ENCODE results near the gene MYBL2.
"Not testable (repeated sequence)": the region's sequence is repeated elsewhere in the genome, so short reads cannot be mapped to it uniquely, and the experiment has no call there.

Gene MYBL2

DNA sequence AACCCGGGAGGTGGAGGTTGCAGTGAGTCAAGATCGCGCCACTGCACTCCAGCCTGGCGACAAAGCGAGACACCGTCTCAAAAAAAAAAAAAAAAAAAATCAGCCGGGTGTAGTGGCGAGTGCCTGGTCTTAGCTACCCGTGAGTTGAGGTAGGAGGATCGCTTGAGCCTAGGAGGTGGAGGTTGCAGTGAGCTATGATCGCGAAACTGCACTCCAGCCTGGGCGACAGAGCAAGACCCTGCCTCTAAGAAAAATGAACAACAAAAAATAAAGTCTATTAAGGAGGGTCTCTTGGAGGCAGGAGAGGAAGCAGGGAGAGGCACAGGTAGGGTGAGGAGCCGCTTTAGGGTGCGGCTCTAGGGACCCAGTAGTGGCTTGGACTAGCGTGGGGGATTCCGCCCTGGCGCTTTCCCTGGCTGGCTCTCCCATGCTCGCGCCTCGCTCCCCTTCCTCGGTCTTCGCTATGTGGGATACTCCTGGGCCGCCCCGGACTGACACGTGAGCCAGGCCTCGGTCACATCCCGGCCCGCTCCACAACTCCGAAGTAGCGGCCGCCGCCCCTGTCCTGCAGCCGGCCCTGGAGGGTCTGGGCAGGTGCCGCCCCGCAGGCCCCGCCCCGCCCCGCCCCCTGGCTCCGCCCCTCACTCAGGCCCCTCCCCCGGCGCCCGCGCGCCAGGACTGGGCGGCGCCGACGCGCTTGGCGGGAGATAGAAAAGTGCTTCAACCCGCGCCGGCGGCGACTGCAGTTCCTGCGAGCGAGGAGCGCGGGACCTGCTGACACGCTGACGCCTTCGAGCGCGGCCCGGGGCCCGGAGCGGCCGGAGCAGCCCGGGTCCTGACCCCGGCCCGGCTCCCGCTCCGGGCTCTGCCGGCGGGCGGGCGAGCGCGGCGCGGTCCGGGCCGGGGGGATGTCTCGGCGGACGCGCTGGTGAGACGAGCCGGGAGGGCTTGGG is at the start of gene MYBL2:
Gene MYBL2 (plus strand): TSS at position 739 of the 953 bp plus-strand sequence. CDS start 170 bp downstream, at position 909.
- DNase-seq, result peak; percentile 41 to 82

DNA sequence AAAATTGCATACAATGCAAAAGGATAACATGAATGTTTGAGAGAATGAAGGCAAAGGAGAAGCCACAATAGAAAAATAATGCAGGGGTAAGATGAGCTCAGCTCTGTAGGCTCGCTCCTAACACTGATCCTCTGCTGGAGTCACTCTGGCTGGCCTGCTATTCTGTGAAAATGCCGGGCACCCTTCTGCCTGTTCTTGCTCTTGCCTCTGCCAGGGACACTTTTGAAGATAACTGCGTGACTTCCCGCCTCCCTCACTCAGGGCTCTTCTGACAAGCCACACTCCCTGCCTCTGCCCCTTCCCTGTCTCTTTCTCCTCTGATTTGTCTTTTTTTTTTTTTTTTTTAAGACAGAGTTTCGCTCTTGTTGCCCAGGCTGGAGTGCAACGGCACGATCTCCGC is 35.3 kb upstream of the MYBL2 start:
- DNase-seq, result no peak

DNA sequence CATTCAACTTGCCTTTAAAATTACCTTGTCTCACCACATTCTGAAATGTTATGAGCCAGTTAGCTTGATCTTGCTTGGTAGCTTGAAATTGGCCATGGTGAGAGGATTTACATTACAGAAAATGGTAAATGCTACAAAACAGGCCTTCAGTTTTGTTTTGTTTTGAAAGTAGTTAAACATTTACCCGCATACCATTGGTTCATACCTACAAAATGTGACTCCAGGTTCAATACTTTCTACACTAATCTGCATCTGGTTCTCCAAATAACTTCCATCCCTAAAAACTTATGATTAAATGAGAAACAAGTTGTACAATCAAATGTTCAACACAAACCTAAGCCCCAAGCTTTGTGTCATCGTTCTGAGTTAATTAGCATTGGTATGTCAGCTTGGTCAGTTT is 30.5 kb upstream of the MYBL2 start:
- no peak for DNase-seq

DNA sequence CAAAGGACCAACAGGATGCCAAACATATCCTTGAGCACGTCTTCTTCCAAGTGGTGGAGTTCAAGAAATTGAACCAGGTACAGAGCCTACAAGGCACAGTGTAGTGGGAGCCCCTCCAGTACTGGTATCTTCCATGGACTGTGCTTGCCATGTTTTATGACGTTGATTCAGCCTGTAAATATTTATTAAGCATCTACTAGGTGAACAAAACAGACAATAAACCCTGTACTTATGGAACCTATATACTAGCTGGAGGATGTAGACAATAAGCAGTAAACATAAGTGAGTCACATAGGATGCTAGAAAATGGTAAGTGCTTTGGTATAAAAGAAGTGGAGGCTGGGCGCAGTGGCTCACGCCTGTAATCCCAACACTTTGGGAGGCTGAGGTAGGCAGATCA is 24.4 kb upstream of the MYBL2 start:
- DNase-seq, result no peak

DNA sequence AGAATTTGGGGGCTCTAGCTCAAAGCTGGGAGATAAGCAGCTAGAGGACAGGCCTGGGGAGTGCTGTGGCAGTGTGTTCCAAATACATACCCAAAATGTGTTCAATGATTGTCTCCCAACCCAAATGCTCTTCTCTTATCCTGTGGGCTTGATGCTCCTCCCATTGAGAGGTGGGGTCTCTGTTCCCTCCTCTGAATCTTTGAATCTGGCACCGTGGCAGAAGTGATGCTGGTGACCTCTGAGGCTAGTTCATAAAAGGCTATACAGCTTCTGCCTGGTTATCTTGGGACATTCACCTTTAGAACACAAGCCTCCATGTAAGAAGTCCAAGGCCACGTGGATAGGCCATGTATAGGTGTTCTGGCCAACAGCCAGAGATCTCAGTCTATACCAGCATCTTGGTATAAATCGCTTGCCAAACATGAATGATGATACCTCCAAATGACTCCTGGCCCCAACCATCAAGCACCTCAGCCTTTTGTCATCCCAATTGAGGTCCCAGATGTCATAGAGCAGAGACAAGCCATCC is 15.9 kb upstream of the MYBL2 start:
- DNase-seq, result no peak

DNA sequence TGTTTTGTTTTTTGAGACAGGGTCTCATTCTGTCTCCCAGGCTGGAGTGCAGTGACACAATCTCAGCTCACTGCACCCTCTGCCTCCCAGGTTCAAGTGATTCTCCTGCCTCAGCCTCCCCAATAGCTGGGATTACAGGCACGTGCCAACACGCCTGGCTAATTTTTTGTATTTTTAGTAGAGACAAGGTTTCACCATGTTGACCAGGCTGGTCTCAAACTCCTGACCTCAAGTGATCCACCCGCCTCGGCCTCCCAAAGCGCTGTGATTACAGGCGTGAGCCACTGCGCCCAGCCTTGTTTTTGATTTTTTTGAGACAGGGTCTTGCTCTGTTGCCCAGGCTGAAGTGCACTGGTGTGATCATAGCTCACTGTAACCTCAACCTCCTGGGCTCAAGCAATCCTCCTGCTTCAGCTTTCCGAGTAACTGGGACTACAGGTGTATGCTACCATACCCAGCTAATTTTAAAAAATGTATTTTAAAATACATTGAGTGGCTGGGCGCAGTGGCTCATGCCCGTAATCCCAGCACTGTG is 15.2 kb upstream of the MYBL2 start:
- not testable (repeated sequence) for DNase-seq

DNA sequence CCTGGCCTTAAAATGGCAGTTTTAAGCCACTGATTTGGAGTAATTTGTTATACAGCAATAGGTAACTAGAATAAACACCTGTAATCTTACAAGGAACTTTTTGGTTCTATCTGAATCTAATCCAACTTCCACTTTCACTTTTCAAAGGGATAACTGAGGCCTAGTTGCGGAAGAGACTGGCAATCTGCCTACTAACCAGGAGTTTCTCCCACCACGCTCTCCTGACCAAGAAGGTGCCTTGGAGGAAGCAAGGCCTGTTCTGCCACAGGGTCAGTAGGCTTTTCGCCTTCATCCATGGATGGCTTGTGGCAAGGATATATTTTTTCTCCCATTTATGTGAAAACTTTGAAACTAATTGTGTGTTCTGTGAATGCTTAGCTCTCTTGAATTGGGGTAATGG is 12.9 kb upstream of the MYBL2 start:
- DNase-seq, result no peak

DNA sequence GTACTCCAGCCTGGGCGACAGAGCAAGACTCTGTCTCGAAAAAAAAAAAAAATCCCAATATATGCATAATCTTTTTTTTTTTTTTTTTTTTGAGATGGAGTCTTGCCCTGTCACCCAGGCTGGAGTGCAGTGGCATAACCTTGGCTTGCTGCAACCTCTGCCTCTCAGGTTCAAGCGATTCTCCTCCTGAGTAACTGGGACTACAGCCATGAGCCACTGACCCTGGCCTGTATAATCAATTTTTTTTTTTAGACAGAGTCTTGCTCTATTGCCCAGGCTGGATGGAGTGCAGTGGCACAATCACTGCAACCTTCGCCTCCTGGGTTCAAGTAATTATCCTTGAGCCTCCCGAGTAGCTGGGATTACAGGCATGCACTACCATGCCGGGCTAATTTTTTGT is 11.7 kb upstream of the MYBL2 start:
- not testable (repeated sequence) for DNase-seq

DNA sequence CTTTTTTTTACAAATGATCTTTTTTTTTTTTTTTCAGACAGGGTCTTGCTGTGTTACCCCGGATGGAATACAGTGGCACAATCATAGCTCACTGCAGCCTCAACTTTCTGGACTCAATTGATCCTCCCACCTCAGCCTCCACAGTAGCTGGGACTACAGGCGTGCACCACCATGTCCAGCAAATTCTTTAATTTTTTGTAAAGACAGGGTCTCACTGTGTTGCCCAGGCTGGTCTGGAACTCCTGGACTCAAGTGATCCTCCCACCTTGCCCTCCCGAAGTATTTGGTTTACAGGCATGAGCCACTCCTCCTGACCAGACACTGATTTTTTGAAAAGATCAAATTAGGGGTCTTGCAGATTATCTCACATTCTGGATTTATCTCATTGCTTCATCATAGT is 11.0 kb upstream of the MYBL2 start:
- DNase-seq, result no peak

DNA sequence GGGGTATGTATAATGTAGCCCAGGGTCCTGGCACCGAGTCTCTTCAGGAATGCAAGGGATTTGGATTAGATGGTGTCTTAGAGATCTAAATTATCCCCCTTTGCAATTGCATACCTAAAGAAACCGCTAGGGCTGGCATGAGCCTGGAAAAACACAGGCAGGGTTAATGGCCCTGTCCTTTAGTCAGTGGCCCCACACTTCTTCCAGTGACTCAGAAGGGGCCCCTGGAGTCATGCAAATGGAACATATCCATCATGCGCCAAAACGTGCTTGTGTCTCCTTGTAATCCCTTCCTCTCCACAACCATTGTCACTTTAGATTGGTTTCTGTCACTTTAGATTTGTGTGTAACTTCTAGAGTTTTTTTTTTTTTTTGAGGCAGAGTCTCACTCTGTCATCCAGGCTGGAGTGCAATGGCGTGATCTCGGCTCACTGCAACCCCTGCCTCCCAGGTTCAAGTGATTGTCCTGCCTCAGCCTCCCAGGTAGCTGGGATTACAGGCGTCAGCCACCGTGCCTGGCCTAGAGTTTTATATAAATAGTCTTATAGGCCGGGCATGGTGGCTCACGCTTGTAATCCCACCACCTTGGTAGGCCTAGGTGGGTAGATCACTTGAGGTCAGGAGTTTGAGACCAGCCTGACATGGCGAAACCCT is 8.7 kb upstream of the MYBL2 start:
- no peak for DNase-seq

DNA sequence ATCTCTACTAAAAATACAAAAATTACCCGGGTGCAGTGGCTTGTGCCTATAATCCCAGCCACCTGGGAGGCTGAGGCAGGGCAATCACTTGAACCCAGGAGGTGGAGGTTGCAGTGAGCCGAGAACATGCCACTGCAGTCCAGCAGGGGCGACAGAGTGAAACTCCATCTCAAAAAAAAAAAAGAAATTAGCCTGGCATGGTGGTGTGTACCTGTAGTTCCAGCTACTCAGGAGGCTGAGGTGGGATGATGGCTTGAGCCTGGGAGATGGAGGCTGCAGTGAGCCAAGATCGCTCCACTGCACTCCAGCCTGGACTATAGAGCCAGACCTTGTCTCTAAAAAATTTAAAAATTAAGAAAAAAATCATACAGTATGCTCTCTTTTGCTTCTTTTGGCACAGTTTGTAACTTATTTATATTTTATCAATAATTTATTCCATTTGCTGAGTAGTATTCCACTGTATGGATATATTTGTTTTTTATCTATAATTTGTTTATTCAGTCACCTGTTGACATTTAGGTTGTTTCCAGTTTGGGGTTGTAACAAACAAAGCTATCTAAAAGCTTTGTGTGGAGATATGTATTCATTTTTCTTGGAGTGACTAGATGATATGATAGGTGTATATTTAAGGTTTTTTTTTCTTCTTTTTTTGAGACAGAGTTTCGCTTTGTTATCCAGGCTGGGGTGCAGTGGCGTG is 8.0 kb upstream of the MYBL2 start:
- DNase-seq, result no peak

DNA sequence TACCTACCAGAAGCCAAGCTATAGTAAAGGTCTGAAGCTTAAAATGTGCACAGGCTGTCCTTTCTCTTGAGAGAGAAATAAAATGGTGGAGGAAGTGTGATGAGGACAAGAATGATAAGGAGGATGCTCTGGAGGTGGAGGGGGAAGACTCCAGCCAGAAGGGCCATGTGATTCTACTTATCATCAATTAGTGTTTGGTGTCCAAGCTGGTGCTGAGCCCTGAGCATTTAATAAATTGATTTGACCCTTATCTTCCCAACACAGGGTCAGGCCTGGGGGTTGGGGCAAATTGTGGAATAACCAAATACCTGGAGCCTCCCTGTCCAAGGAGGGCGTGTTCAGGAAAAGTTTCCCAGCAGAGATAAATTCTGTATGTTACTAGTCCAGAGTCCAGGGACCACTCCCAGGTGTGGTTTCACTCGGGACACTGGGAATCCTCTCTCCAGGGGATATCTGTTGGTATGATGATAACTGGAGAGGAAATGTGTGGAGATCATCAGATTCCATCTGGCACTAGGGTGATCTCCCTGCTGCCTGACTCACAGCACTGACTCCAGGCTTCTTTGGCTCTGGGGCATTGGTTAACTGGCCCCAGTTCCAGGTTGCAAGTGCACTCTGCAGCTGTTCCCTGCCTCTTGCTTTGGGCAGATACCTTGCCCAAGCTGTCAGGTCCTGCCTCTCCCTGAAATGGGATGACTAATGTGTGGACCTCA is 3.8 kb upstream of the MYBL2 start:
- DNase-seq, result peak in 1 of 2 experiments; percentile 16

DNA sequence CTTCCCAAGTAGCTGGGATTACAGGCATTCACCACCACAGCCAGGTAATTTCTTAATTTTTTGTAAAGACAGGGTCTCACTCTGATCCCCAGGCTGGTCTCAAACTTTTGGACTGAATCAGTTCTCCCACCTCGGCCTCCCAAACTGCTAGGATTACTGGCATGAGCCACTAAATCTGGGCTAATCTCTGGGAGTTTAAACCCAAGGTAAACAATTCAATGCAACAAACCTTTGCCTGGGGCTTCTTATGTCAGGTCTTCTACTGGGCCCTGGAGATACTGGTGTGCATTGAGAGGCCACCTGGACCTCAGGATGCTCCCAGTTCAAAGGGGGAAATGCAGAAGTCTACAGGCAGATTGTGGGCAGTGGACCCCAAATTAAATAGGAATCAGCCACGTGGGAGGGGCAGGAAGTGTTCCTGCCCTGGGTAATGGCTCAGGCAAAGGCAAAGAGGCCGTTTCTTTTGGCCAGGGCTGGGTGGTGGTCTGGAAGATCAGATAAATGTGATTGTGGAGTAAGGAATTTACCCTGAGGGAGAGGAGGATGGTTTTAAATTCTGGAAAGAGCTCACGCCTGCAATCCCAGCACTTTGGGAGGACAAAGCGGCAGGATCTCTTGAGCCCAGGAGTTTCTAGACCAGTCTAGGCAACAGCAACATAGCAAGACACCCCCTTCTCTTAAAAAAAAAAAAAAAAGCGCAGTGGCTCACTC is 1.3 kb upstream of the MYBL2 start:
- no peak for DNase-seq

DNA sequence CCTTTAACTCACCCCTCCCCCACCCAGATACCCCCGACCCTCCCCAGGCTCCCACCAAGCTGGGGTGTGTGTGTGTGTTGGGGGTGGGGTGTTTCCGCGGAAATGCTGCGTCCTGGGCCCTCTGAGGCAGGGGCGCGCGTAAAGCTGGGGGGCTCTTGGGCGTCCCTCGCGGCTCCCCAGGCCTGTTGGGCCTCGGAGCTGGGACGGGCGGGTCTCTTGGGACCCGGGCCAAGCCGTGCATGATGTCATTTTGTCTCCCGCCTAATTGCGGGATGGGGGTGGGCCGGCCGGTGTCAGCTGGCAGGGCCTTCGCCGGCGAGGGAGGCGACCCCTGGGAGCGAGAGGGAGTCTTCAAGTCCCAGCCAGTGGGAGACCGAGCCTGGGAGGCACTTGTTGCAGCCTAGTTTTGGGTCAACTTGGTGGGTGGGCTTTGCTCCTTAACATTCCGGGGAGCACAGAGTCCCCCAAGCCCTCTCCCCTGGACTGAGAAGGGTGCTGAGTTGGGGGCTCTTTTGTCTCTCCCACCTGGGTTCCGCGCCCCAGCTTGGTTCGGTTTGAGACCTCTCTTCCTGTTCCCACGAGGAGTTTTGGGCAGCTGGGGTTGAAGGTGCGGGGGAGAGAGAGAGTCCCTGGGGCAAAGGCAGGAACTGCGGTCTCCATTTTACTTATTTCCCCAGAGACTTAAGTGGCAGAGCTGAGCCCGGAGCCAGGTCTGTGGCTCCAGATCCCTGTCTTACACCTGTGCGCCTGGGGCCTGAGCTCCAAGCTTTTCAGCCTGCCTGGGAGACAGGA is 623 bp downstream of the MYBL2 start:
- DNase-seq, result peak; percentile 31 to 60

DNA sequence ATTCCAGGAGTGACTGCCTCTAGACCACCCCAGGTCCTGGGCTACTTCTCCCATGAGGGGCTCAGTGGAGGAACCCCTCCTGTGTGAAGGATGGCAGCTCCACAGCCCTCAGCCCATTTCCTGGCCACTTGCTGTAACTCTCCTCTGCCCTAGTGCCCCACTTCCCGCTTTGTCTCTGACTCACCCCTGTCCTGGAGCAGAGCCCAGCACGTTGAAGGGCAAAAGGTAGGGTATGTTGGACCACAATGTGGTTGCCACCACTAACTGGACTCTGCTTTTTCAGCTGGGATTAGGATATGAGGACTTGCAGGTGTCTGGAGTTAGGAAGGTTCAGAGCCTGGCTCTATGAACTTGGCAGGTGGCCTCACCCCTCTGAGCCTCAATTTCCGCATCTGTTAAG is 2.4 kb downstream of the MYBL2 start:
- DNase-seq, result no peak

DNA sequence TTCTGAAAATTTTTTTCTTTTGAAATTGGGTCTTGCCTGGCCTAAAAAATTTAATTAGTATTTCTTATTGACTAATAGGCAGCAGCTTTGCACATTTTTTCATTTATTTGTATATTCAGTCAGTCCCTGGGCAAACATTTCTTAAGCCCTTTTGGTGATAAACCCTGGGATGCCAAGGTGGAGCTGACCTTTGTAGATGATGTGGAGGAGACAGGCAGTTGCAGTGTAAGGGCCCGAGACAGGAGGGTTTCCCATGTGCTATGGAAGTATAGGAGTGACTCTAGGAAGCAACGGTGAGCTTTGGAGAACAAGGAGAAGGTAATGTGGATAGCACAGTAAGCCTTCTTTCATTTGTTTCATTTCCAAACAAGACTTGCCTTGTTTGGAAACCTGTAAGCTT is 3.5 kb downstream of the MYBL2 start:
- DNase-seq, result no peak

DNA sequence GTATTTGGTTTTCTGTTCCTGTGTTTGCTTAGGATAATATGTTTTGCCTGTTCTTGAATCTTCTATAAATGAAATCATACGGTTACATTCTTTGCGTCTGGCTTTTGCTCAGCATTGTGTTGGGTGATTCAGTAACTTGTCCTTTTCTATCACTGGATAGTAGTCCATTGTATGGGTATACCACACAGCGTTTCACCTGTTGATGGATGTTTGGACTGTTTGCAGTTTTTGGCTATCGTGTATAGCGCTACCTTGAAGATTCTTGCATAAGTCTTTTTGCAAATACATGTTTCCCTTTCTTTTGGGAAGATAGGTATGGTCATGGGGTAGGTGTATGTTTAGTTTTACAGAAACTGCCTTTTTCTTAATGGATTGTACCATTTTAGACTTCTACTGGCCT is 9.5 kb downstream of the MYBL2 start:
- no peak for DNase-seq

DNA sequence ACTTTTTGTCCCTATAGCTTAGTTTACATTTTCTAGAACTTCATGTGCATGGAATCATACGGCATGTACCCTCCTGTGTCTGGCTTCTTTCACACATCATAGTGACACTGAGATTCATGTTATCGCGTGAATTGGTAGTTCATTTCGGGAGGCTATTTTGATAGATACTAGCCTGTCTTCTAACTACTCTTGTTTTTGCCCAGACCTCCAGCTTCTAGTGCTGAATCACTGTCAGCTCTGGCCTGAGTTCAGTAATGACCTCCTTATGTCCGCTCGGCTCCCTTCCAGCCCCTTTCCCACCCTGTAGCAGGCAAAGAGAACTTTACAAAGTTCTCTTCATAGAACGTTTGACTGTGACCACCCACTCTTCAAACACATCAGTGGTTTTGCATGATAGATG is 14.1 kb downstream of the MYBL2 start:
- no peak for DNase-seq

DNA sequence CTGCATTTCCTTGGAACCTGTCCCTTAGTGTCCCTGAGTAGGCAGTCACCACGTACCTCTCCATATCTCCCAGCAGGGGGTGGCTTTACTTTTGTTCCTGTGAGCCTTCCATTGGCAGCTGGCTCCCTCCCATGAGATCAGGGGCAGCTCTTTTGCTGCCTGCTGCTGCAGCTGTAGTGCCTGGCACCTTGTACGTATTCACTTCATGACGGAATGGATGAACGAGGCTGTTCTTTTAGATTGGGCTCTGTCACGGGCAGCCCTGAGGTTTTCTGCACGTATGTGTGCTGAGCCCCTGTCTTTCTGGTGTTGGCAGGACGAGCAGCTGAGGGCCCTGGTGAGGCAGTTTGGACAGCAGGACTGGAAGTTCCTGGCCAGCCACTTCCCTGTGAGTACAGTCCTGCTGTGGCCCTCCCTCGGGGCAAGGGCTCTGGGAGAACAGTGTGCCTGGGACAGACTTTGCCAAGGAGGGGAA is 14.6 kb downstream of the MYBL2 start:
- no peak for DNase-seq

DNA sequence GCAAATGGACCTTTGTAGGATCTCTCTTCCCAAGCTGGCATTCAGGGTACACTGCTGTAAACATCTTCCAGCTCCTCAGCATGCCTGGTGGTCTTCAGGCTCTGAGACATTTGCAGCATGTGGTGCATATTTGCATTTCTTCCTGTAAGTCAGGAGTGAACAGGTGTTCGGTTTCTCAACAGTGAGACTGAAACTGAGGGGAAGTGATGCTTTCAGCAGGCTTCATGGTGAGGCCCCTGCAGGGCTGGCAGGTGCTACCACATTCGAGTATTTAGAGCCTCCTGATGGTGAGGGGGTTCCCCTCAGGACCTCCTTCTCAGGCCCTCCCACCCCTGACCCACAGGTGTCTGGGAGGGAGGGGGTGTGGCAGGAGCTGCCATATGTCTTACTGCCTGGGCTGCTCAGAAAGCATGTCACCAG is 15.1 kb downstream of the MYBL2 start:
- no peak for DNase-seq

DNA sequence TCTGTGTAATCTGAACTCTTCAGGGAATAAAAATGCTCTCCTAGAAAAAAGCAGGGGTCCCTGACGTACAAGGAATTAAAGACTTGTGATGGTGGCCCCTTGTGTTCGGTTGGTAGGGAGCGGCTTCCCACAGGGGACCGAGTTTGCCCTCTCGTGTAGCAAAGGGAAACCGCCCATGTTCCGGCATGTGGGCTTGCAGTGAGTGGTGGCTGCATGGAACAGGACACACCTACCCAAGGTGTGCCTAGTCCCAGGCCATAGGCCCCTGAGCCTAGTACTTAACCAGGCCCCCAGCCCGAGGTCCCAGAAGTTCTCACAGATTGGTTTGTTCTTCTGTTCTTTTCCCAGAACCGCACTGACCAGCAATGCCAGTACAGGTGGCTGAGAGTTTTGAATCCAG is 15.5 kb downstream of the MYBL2 start:
- no peak for DNase-seq

Data from NCI-H446 (cell line).